NB4 (cell line): ENCODE data around the gene TSEN34.

Experiments
- CTCF ChIP-seq: IDR thresholded peaks from one replicate; pipeline ENCODE4 v1.5.1; 2012; ENCODE audit warnings: low read depth, low read length
- MAX ChIP-seq: IDR thresholded peaks from 2 replicates; pipeline ENCODE4 v1.6.1; 2011; ENCODE audit warnings: low read depth, low read length
- MYC ChIP-seq: IDR thresholded peaks from 2 replicates; pipeline ENCODE4 v1.6.1; 2011; ENCODE audit warnings: low read depth, low read length
- POLR2A ChIP-seq: IDR thresholded peaks from 2 replicates; pipeline ENCODE4 v1.6.1; 2011; ENCODE audit warnings: mild to moderate bottlenecking; ENCODE audit not compliant: insufficient read length; ENCODE audit errors: extremely low read depth

- no peak for TF ChIP-seq CTCF
- TF ChIP-seq MAX, result no peak
- no peak for TF ChIP-seq POLR2A
- no peak for TF ChIP-seq MYC
Observed at GRCh38 chr19:54162884-54163283, 28.2 kb upstream of the TSEN34 start.
